ENCODE measurements around the gene FXYD7. TPM values are rescaled to one million over a fixed set of nuclear protein-coding genes. Genes with fewer than 3 reads are reported as not detected.

FXYD7 gene
- total and polyA plus RNA-seq, 9 of the 15 experiments (the other 6 are each of a cell fraction or from before 2014, with no cell fraction given): 0.10 to 0.80 (median 0.31) TPM; not detected in 3

DNA sequence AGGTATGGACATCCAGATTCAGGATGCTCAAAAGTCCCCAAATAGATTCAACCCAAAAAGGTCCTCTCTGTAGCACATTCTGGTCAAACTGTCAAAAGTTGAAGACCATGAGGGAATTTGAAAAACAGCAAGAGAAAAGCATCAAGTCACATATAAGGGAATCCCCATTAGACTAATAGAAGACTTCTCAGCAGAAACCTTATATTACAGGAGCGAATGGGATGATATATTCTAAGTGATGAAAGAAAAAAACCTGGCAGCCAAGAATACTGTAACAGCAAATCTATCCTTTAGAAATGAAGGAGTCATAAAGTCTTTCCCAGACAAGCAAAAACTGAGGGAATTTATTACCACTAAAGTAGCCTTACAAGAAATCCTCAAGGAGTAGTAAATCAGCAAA lies 41.2 kb downstream of the FXYD7 start:
- ATAC-seq (no peak), FAIRE-seq (no peak), DNase-seq (ENCODE audit: extremely low read depth in 1 of 4, low spot score in 3 of 4) (no peak)
- BruUV-seq (replicated peaks): no TSS peak
- POLR2A ChIA-PET: interaction anchor here (0.9 to 1.1 kb wide), 3 partner anchors 9 to 22 kb away, joined by 3 to 4 read pairs (median 3); no protein-coding TSS in a partner anchor
- Histone ChIP-seq H3K4me3 (no peak overlapping the region), H3K27me3 (ENCODE audit: control insufficient read depth in 2 of 2, insufficient read depth in 2 of 2, low read length in 2 of 2) (no peaks in the 10 kb centered on the region), H3K9ac (ENCODE audit: insufficient read depth in 1 of 2, low read depth in 2 of 2, low read length in 2 of 2) (no peak overlapping the region), H3K79me2 (ENCODE audit: control insufficient read depth, insufficient read depth, low read length) (no peaks in the 10 kb centered on the region), H3K4me2 (ENCODE audit: insufficient read depth, low read length) (no peak overlapping the region), H3K36me3 (ENCODE audit: control insufficient read depth, insufficient read depth, low read length) (no peaks in the 10 kb centered on the region), H3K27ac (ENCODE audit: extremely low read depth, low read depth, low read length) (no peak overlapping the region), H3K9me1 (ENCODE audit: control insufficient read depth, insufficient read depth, low read length) (no peaks in the 10 kb centered on the region), H3K4me1 (replicated peaks in 1 of 2; ENCODE audit: control insufficient read depth in 2 of 2, insufficient read depth in 2 of 2, low read length in 2 of 2) (peaks cover 3 to 6% of the 10 kb centered on the region in 2 experiments; a peak in 2 of 5 replicates), H2AFZ (ENCODE audit: low read depth, low read length) (peak overlapping the region; percentile 10; the same call in 1 of the 2 replicates), H4K20me1 (replicated peaks; ENCODE audit: control insufficient read depth, insufficient read depth, low read length) (no peaks in the 10 kb centered on the region), H3K9me3 (replicated peaks; ENCODE audit: control insufficient read depth, insufficient read depth, low read depth, low read length) (no peaks in the 10 kb centered on the region)
- CTCF ChIA-PET (ENCODE audit: low intra/inter-chr PET ratio): no interaction called here
- in situ Hi-C loops (cut with MboI) (no loop called here), intact Hi-C loops (cut with micrococcal nuclease) (no loop called here)
- no peak for TF ChIP-seq POLR3A (IDR thresholded peaks at IDR 0.05; ENCODE audit: borderline replicate concordance, extremely low read depth, insufficient read depth, insufficient read length)
- TF ChIP-seq, protein P1, sequence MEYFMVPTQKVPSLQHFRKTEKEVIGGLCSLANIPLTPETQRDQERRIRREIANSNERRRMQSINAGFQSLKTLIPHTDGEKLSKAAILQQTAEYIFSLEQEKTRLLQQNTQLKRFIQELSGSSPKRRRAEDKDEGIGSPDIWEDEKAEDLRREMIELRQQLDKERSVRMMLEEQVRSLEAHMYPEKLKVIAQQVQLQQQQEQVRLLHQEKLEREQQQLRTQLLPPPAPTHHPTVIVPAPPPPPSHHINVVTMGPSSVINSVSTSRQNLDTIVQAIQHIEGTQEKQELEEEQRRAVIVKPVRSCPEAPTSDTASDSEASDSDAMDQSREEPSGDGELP (CRISPR knock-in tag; IDR thresholded peaks at IDR 0.05; ENCODE audit: borderline replicate concordance): no peak
- WGBS (ENCODE audit: insufficient coverage, low coverage, missing lambda C conversion rate): 72% methylated on average over 1 of the region's 1 CpG

DNA sequence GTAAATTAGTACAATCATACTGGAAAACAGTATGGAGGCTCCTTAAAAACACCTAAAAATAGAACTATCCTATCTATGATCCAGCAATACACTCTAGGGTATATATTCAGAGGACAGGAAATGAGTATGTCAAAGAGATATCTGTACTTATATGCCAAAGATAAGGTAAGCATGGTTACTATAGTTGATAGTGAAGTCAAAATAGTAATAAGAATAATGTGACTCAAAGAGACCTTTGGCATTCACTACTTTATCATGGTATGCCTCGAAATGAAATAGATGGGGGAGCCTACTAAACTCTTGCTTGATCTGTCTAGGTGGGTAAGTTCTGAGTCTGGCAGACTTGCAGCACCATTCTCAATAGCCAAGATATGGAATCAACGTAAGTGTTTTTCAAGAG lies 41.8 kb downstream of the FXYD7 start:
- Histone ChIP-seq H3K9ac (ENCODE audit: insufficient read depth in 1 of 2, low read depth in 2 of 2, low read length in 2 of 2) (no peak overlapping the region), H3K9me1 (ENCODE audit: control insufficient read depth, insufficient read depth, low read length) (no peaks in the 10 kb centered on the region), H3K4me1 (replicated peaks in 1 of 2; ENCODE audit: control insufficient read depth in 2 of 2, insufficient read depth in 2 of 2, low read length in 2 of 2) (peaks cover 2 to 6% of the 10 kb centered on the region in 2 experiments; a peak in 2 of 5 replicates), H3K27me3 (ENCODE audit: control insufficient read depth in 2 of 2, insufficient read depth in 2 of 2, low read length in 2 of 2) (no peaks in the 10 kb centered on the region), H3K36me3 (ENCODE audit: control insufficient read depth, insufficient read depth, low read length) (no peaks in the 10 kb centered on the region), H3K79me2 (ENCODE audit: control insufficient read depth, insufficient read depth, low read length) (no peaks in the 10 kb centered on the region), H3K4me3 (no peak overlapping the region), H3K4me2 (ENCODE audit: insufficient read depth, low read length) (no peak overlapping the region), H2AFZ (ENCODE audit: low read depth, low read length) (peak overlapping the region; percentile 10; the same call in 1 of the 2 replicates), H3K9me3 (replicated peaks; ENCODE audit: control insufficient read depth, insufficient read depth, low read depth, low read length) (no peaks in the 10 kb centered on the region), H3K27ac (ENCODE audit: extremely low read depth, low read depth, low read length) (no peak overlapping the region), H4K20me1 (replicated peaks; ENCODE audit: control insufficient read depth, insufficient read depth, low read length) (no peaks in the 10 kb centered on the region)
- BruUV-seq (replicated peaks): no TSS peak
- ChIA-PET CTCF (ENCODE audit: low intra/inter-chr PET ratio) (no interaction called here), POLR2A (no interaction called here)
- no peak for FAIRE-seq
- intact Hi-C loops (cut with micrococcal nuclease): no loop called here
- in situ Hi-C loops (cut with MboI): no loop called here
- ATAC-seq: no peak
- 5% methylated on average over 2 of the region's 2 CpGs for WGBS (ENCODE audit: insufficient coverage, low coverage, missing lambda C conversion rate)
- no peak for DNase-seq (ENCODE audit: extremely low read depth in 1 of 4, low spot score in 3 of 4)
- TF ChIP-seq ZNF239 (CRISPR knock-in tag; IDR thresholded peaks at IDR 0.05): no peak
- no peak for TF ChIP-seq FOXJ3 (CRISPR knock-in tag; IDR thresholded peaks at IDR 0.05)
- TF ChIP-seq CBFA2T3 (IDR thresholded peaks at IDR 0.05): 0 out of 2 replicates have a peak, but pooled peaks have one; percentile 2
